HG03159 (cell line): ENCODE results near the gene FAM168A.

Source experiments
- ATAC-seq: cut with Tn5 transposase; IDR thresholded peaks from one replicate; pipeline ENCODE4 v1.9.1; 2021; ENCODE audit warnings: mild to moderate bottlenecking, moderate library complexity; ENCODE audit not compliant: unreplicated experiment

FAM168A gene

GRCh38 chr11:73379189-73379880 is 218.6 kb downstream of the FAM168A start:
- no peak for ATAC-seq

- ATAC-seq: peak; percentile 20
Observed at GRCh38 chr11:73376803-73377629, 220.9 kb downstream of the FAM168A start.

- ATAC-seq: peak; percentile 72
Observed at GRCh38 chr11:73376160-73376802, 221.6 kb downstream of the FAM168A start, which contains the start of gene RELT. RELT (plus strand) TSS chr11:73376399; CDS start chr11:73389137, 12,738 bp downstream.

- no peak for ATAC-seq
Observed at GRCh38 chr11:73375830-73376159, 222.1 kb downstream of the FAM168A start.

- ATAC-seq: no peak
Observed at GRCh38 chr11:73374151-73374550, 223.8 kb downstream of the FAM168A start.

GRCh38 chr11:73372375-73372993 is 225.4 kb downstream of the FAM168A start:
- no peak for ATAC-seq

GRCh38 chr11:73367482-73368024 is 230.4 kb downstream of the FAM168A start:
- no peak for ATAC-seq

GRCh38 chr11:73366953-73367352 is 231.0 kb downstream of the FAM168A start:
- ATAC-seq: no peak

- no peak for ATAC-seq
Observed at GRCh38 chr11:73366265-73366610, 231.7 kb downstream of the FAM168A start.

GRCh38 chr11:73365352-73366264 is 232.3 kb downstream of the FAM168A start:
- no peak for ATAC-seq

GRCh38 chr11:73363147-73363546 is 234.8 kb downstream of the FAM168A start:
- ATAC-seq: no peak

GRCh38 chr11:73361953-73362776 is 235.7 kb downstream of the FAM168A start:
- no peak for ATAC-seq

- no peak for ATAC-seq
Observed at GRCh38 chr11:73360743-73361369, 237.1 kb downstream of the FAM168A start.

GRCh38 chr11:73359930-73360742 is 237.8 kb downstream of the FAM168A start:
- ATAC-seq: no peak

- no peak for ATAC-seq
Observed at GRCh38 chr11:73359341-73359740, 238.6 kb downstream of the FAM168A start.

GRCh38 chr11:73358071-73358470 is 239.8 kb downstream of the FAM168A start:
- ATAC-seq: no peak

- no peak for ATAC-seq
Observed at GRCh38 chr11:73356979-73357860, 240.7 kb downstream of the FAM168A start.
